GM12864 (cell line): ENCODE results near the gene KIAA0040.

Source experiments
- DNase-seq: peaks from one replicate; pipeline ENCODE4 v3.0.0-alpha.2; 2011; ENCODE audit warnings: low read depth
- H3K4me3 ChIP-seq: 2 replicates; pipeline ENCODE4 v1.5.1; 2011; ENCODE audit warnings: mild to moderate bottlenecking, low read depth, low read length, control low read depth
- CTCF ChIP-seq: IDR thresholded peaks from 2 replicates; pipeline ENCODE4 v1.5.1; 2011; ENCODE audit warnings: low read depth, mild to moderate bottlenecking, moderate library complexity, low read length, control low read depth, inconsistent platforms; ENCODE audit errors: missing control alignments

KIAA0040 gene

GRCh38 chr1:175145899-175146528, 46.6 kb downstream of the KIAA0040 start:
- no peak for TF ChIP-seq CTCF
- H3K4me3 ChIP-seq: no peak overlapping the region
- DNase-seq: no peak

- no peak for DNase-seq
- no peak for TF ChIP-seq CTCF
- H3K4me3 ChIP-seq: no peak overlapping the region
These were observed 54.0 kb downstream of the KIAA0040 start for GRCh38 chr1:175138579-175138978.

- no peak overlapping the region for H3K4me3 ChIP-seq
- DNase-seq: no peak
- TF ChIP-seq CTCF: no peak
These were observed 55.2 kb downstream of the KIAA0040 start for GRCh38 chr1:175137369-175137768.

GRCh38 chr1:175136246-175136645, 56.3 kb downstream of the KIAA0040 start:
- no peak overlapping the region for H3K4me3 ChIP-seq
- TF ChIP-seq CTCF: no peak
- DNase-seq: no peak

- H3K4me3 ChIP-seq: no peak overlapping the region
- DNase-seq: no peak
- no peak for TF ChIP-seq CTCF
These were observed 58.1 kb downstream of the KIAA0040 start for GRCh38 chr1:175134500-175134899.

- H3K4me3 ChIP-seq: no peak overlapping the region
- no peak for TF ChIP-seq CTCF
- DNase-seq: no peak
These were observed 58.7 kb downstream of the KIAA0040 start for GRCh38 chr1:175133673-175134435.

- no peak for DNase-seq
- no peak for TF ChIP-seq CTCF
- no peak overlapping the region for H3K4me3 ChIP-seq
These were observed 60.1 kb downstream of the KIAA0040 start for GRCh38 chr1:175132436-175132835.
